Activated CD8-positive, alpha-beta memory T cell treated with anti-CD3 and anti-CD28 coated beads, Interleukin-2, amount 50 U/mL, for 48 hours (primary cell): ENCODE data around the gene CHRFAM7A.
A peak's percentile ranks its signal among the peaks of the same experiment; 100 is the strongest.
"Not testable (repeated sequence)": the region's sequence is repeated elsewhere in the genome, so short reads cannot be mapped to it uniquely, and the experiment has no call there.

Experiments
- DNase-seq: peaks from one replicate; pipeline ENCODE4 v3.0.0-alpha.2; 2020

CHRFAM7A gene

DNA sequence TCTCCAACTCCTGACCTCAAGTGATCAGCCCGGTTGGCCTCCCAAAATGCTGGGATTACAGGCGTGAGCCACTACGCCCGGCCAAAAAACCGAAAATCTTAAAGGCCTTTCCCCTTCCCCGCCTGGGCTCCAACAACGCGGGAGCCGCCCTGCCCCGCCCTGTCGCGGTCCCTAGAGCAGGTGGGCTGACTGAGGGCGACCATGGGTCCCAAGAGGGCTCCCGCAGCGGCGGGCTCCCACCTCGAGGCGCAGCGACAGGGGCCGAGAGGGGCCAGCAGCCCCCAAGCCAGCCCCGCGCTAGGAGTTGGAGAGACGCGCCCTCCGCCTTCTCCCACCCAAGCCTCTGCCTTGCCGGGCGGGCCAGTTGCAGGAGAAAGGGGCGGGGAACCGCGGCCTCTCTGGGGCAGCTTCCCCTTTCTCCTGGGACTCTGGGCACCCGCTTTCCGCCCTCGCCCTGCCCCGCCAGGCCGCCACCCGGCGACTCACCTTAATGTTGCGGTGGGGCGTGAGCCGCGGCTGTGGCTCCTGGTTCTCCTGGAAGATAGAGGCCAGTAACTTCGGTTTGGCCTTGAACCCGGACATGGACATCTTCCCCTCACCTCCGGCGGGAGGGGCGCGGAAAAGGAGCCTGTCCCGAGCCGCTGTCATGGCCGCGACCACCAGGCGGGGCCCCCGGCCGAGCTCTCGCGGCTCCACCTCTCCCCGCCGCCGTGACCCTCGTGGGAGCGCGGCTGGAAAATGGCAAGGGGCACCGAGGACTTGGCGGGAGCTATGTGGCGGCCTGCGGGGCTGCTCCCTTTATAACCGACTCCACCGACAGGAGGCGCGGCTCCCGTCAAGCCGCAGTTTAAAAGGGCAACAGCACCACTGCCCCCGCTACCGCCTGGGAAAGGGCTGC is at the start of gene CHRFAM7A:
TSS of gene CHRFAM7A (minus strand) at position 775 of the 898 bp plus-strand sequence. CDS start 10,189 bp downstream, outside the sequence.
- DNase-seq, result not testable (repeated sequence)

DNA sequence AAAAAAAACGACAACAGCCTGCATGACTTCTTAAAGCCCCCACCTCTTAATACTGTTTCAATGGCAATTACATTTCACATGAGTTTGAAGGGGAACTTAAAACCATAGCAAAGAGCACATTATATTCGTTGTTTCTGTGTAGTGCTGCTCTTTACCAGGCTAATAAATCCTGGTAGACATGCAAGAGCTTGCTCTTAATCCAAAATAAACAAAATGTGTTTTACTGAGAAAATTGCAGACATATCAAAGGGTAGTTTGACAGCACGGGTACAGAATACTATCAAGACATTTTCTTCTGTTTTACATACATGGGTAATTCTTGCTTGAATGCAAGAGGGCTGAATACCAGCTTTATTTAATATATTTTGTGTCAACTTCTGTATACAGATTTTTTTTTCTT is 45.0 kb upstream of the CHRFAM7A start:
- not testable (repeated sequence) for DNase-seq

DNA sequence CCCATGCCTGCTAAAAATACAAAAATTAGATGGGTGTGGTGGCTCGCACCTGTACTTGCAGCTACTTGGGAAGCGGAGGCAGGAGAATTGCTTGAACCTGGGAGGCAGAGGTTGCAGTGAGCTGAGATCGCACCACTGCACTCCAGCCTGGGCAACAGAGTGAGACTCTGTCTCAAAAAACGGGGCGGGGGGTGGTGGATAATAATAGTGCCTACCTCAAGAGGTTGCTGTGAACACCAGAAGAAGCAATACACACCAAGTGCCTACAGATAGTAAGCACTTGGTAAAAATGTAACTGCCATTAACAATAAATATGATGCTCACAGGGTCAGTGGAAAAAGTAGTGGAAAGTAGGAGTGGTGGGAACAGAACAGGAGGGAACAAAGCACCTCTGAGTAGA is 42.5 kb upstream of the CHRFAM7A start:
- not testable (repeated sequence) for DNase-seq

- not testable (repeated sequence) for DNase-seq
Measured at GRCh38 chr15:30420723-30421122, 27.4 kb upstream of the CHRFAM7A start.

GRCh38 chr15:30414160-30414559 is 20.8 kb upstream of the CHRFAM7A start, which contains the start of gene GOLGA8R:
Gene GOLGA8R (minus strand): TSS chr15:30414260. CDS start chr15:30414162, 98 bp downstream.
- not testable (repeated sequence) for DNase-seq

DNA sequence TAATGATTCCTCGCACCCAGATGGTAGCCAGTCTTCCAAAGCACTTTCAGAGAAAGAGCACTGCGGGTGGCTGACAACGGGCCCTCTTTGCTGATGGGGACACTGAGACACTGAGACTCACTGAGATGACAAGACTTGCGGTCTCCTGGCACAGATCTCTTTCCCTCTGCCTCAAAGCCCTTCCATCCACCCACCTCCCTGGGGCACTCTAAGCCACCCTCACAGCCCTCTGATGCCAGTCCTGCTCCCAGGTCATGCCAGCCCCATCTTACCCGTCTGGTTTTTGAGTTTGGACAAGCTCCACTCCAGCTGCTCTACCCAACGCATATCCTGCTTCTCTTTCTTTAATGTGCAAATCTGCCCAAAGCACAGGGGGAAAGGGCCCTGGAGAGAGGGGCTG is 14.3 kb upstream of the CHRFAM7A start:
- peak; percentile 17 for DNase-seq

DNA sequence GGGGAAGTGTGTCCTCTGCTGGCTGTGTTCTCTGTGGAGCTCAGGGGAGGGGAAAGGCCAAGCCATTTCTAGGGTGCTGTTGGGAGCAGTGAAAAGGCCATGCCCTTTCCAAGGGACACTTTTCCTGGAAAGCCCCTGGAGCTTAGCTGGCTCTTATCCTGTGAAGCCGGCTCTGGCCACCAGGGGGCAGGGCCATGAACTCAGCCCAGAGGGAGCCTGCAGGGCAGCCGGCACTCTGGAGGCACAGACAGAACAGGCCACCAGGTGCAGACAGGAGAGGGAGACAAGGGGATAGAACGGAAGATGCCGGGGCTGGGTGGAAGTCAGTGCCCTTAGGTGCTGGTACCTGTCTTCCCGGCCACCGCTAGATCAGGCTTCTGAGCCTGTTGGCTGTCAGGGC is 5.6 kb upstream of the CHRFAM7A start:
- DNase-seq, result peak; percentile 64

DNA sequence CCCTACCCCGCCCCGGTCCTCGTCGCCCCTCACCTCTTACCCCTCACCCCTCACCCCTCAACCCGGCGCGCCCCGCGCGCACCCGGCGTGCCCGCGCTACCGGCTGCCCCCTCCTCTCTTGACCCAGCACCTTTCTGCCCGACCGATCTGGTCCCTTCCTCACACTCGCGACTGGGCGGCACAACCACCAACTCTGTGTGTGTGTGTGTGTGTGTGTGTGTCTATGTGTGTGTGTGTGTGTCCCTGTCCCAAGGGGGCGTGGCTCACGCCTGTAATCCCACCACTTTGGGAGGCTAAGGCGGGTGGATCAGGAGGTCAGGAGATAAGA is 288 bp upstream of the CHRFAM7A start:
- not testable (repeated sequence) for DNase-seq

- DNase-seq, result not testable (repeated sequence)
Measured at GRCh38 chr15:30386318-30386887, 6.9 kb downstream of the CHRFAM7A start.

GRCh38 chr15:30377082-30377413 is 16.3 kb downstream of the CHRFAM7A start:
- DNase-seq, result not testable (repeated sequence)

- DNase-seq, result not testable (repeated sequence)
Measured at GRCh38 chr15:30376375-30377081, 16.8 kb downstream of the CHRFAM7A start.

DNA sequence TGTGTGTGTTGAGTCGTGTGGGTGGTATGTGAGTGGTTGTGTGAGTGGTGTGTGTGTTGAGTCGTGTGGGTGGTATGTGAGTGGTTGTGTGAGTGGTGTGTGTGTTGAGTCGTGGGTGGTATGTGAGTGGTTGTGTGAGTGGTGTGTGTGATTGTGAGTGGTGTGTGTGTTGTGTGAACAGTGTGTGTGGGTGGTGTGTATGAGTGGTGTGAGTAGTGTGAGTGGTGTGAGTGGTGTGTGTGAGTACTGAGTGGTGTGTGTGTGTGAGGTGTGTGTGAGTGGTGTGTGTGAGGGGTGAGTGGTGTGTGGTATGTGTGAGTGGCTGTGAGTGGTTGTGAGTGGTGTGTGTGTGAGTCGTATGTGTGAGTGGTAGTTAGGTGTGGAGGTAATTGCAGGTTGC is 17.5 kb downstream of the CHRFAM7A start:
- DNase-seq, result not testable (repeated sequence)

DNA sequence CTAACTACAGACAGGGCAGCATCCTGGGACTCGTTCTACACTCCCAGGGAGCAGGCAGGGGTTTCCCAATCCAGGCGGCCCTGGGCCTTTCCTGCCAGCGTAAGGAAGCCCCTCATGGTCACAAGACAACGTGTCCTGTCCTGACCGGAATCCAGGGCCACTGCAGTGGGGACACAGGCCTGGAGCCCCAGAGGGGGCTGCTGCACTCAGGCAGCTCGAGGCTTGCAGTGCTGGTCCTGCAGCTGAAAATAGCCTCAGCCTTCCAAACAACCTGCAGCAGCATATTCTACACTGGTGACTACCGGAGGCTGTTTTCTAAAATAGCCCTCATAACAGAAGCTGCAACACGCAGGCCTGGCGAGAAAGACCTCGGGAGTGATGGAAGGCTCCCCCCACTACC is 18.5 kb downstream of the CHRFAM7A start:
- DNase-seq, result not testable (repeated sequence)

DNA sequence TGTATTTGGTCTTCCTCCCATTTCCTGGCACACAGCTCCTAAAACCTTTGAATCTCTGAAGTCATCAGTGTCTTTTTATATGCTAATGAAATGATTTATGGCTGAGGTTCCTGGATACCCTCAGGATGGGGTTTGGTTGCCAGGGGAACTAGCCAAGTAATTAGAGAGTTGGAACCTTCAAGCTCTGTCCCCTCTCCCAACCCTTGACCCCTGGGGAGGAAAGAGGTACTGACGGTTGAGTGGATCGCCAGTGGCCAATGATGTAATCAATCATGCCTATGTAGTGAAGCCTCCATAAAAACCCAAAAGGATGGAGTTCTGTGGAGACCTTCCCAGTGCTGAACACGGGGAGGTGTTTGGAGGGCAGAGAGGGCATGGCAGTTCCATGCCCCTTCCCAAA is 25.1 kb downstream of the CHRFAM7A start:
- not testable (repeated sequence) for DNase-seq

- not testable (repeated sequence) for DNase-seq
Measured at GRCh38 chr15:30367246-30367645, 26.1 kb downstream of the CHRFAM7A start.

DNA sequence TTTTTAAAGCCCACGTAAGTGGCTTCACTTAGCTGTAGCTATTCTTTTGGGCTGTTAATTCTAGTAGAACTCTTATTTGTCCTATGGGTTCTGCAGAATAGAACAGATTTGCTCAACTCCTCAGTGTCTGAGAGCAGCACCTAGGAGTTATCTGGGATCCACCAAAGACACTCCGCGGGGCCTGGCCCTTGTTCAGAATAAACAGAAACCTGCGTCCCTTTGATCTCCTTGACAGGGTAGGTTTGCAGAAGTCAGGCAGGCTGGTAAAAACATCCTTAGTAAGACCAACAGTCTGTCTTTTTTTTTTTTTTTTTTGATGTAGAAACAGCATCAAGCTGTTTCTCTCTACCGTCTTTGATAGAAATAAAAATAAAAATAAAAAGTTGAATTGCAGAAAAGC is 31.9 kb downstream of the CHRFAM7A start:
- not testable (repeated sequence) for DNase-seq

DNA sequence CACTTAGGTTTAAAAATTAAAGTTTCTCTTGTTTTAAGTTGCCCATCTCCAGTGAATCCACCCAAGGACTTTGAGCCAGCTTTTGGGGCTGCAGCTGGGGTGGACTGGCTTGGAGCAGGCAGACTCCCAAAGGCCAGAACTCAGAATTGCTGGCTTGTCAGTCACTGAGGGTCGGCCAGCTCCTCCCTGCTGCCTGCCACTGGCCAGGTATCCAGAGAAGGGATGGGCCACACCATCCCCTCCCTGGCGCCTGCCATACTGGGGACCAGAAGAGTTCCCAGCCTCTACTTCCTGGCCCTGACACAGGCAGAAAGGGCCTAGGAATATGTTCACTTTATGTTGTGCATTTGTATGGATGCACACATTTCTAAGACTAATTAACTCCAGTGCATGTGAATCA is 32.4 kb downstream of the CHRFAM7A start:
- not testable (repeated sequence) for DNase-seq

GRCh38 chr15:30355043-30355442 is 38.3 kb downstream of the CHRFAM7A start:
- DNase-seq, result not testable (repeated sequence)

DNA sequence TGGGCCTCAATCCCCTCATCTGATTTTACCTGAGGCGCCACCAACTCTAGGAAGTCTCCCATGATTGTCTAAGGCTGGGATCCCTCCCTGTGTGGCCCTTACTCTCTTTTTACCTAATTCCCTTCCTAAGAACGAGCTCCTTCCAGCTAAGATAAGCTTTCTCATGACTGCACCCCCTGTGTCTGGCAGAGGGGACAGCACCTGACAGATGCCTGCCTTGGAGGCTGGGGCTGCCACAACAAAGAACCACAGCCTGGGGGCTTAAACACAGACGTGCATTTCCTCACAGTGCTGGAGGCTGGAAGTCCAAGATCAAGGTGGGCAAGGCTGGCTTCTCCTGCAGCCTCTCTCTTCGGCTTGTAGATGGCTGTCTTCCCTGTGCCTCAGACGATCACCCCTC is 43.5 kb downstream of the CHRFAM7A start:
- DNase-seq, result not testable (repeated sequence)

- DNase-seq, result not testable (repeated sequence)
Measured at GRCh38 chr15:30336584-30336983, 56.8 kb downstream of the CHRFAM7A start.

DNA sequence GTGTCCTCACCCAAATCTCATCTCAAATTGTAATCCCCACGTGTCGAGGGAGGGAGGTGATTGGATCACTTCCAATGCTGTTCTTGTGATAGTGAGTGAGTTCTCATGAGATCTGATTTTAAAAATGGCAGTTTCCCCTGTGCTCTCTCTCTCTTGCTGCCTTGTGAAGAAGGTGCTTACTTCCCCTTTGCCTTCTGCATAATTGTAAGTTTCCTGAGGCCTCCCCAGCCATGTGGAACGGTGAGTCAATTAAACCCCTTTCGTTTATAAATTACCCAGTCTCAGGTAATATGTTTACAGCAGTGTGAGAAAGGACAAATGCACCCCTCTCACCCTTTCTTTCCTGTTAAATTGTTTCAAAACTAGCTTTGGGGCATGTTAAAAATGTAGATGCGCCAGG is 59.2 kb downstream of the CHRFAM7A start:
- not testable (repeated sequence) for DNase-seq

DNA sequence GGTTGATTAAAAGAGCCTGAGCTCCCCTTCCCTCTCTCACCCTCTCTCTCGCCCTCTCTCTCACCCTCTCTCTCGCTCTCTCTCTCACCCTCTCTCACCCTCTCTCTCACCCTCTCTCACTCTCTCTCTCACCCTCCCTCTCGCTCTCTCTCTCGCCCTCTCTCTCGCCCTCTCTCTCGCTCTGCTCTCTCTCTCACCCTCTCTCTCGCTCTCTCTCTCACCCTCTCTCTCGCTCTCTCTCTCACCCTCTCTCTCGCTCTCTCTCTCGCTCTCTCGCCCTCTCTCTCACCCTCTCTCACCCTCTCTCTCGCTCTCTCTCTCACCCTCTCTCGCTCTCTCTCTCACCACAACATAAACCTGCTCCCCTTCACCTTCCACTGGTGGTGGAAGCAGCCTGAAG is 67.2 kb downstream of the CHRFAM7A start:
- DNase-seq, result not testable (repeated sequence)

DNA sequence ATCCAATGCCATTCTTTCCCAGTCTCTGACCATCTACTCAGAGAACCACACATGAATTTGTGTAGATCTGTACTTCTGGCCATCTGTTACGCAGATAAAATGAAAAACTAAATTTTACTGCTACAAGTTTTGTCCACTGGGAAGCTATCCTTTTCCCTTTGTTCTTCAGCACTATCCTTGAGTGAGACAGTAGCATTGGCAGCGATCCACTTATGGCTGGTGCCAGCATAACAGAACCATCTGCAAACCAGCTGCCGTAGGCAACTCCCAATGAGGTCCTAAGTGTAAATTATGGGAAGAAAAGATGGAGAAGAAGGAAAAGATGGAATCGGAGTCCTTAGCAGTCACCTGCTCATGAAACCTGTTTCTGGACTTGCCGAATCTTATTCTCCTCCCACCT is 72.3 kb downstream of the CHRFAM7A start:
- DNase-seq, result not testable (repeated sequence)
